EL (cell line): ENCODE data around the gene ZNF516.

Source experiments
- DNase-seq: peaks from one replicate; pipeline ENCODE4 v3.0.0-alpha.2; 2016

Gene ZNF516

DNA sequence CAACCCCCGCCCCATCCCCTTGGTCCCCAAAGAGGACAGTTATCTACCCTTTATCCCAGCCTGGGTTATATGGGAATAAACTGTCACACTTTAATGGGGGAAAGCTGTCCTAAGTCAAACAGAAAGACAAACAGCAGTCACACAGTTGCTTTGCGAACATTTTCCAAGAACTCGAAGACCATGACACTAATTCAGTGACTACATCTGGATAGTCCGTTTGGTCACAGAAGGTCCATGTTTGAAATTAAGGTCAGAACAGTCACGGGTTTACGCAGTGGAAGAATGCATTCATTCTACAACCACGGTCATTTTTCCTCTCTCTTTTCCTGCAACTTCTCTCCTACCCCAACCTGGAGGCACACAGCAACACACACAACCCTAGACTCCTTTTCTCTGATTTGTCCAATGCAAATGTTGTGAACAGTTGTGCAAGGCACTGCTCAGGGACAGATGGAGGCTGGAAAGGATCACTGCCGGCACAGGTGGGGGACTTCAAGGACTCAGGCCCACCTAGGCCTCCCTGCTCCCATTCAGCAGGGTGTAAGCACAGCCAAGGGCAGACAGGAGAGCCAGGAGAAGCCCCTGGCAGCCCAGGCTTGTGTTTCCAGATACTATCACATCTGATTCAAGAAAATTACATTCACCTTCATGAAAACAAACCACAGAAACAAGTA lies 39.9 kb downstream of the ZNF516 start:
- no peak for DNase-seq

DNA sequence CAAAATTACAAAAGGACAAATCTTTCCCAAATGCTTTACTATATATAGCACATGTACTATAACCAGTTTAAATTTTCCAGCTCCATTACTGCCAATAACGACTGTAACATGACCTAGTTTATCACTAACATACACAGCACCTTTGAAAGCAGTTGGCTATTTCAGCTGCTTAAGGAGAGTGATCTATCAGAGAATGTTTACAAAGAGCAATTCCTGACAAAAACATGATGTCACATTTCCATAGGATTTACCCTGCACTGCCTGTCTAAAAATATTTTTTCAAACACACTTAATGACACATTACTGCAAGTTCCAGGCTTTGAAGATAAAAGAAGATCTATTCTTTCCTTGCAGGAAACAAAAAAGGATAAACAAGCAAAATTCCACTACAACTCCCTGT lies 40.6 kb downstream of the ZNF516 start:
- DNase-seq = no peak

DNA sequence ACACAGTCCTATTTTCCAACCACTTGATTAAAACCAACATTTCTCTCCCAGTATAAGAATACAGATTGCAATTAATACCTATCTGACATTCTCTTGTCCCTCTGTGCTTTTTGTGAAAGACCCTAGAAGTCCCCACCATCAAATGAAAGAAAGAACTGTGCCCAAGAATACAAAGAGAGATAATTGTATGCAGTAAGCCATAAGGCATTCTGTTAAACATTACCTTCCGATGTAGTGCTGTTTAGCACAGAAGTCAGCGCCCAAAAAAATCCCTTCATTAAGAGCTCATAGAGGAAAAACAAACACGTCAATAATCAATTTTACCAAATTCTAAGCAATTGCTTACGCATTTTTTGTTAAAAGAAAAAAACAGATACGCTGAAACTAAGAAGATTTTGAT lies 41.1 kb downstream of the ZNF516 start:
- DNase-seq = no peak

DNA sequence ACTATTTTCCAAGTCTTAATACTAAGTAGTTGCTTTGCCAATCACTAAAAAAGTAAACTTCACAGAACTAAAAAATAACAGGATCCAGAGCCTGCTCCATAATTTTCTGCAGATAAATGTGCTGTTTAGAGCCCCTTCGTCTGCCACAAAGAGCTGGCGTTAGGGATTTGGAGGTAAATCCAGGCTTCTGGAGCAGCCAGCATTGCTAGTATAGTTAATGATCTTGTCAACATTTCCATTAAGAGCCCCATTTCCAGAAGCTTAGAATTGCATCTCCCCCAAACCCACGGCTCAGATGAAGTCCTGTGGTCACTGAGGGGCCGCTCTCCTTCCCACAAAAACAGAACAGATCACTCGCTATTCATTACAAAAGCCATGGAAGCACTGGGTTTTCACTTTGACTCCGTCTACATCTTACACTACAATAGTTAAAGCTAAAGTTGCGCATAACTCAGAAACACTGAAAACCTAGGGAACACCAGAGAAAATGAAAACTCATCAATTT lies 41.9 kb downstream of the ZNF516 start:
- DNase-seq = no peak

DNA sequence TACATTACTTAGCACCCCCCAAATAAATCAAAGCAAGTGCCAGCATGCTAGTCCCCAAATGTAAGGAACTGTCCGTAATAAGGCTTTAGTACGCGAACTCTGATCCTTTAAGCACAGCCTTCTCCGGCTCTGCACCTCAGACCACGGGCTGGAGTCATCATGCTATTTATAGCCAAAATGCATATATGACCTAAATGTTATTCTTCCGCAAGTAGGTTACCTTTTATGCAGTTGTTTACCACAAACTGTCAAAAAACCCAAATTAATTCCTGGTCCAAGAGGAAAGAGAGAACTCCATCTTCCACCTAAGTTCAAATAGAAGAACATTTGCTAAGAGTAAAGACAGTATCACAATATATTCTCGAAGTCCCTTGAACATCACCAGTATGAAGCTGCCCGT lies 42.7 kb downstream of the ZNF516 start:
- DNase-seq = peak; percentile 30

DNA sequence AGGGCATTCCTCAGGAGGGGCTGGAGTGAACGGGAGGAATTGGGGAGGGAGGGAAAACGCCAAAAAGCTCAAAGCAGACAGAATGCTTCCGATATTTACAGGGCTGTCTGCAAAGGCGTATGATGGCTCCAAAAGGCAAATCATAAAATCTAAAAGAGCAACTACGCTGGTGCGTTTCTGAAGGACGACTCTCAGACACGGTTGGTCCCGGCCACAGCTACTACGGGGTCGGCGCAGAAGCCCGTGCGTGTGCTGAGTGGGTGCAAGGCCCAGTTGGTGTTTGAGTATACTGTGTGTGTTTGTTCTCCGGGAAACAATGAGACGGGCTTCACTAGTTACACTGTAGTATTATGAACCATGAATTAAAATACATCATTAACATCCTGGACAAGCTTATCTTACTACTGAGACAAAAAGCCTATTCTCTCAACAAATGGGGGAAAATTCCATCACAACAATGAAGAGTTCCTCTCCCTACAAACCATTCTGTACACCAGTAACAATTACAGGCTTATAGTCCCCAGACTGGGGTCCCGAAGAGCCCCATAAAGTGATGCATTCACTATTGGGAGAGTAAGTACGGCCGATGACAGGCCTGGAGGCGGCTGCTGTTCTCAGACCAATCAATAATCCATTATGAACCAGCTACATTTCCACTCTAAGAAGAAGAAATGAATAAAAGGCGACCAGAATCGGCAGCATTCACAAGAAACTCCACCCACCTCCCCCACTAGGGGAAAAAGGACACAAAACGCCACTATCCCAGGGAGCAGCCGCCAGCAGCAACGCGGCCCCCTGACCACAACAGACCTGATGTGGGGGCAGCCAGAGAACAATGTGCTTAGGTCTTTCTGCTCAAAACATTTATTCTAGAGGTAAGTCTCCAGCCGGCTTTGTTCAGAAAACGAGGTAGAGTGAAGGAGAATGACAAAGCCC lies 43.4 kb downstream of the ZNF516 start:
- peak; percentile 51 for DNase-seq

DNA sequence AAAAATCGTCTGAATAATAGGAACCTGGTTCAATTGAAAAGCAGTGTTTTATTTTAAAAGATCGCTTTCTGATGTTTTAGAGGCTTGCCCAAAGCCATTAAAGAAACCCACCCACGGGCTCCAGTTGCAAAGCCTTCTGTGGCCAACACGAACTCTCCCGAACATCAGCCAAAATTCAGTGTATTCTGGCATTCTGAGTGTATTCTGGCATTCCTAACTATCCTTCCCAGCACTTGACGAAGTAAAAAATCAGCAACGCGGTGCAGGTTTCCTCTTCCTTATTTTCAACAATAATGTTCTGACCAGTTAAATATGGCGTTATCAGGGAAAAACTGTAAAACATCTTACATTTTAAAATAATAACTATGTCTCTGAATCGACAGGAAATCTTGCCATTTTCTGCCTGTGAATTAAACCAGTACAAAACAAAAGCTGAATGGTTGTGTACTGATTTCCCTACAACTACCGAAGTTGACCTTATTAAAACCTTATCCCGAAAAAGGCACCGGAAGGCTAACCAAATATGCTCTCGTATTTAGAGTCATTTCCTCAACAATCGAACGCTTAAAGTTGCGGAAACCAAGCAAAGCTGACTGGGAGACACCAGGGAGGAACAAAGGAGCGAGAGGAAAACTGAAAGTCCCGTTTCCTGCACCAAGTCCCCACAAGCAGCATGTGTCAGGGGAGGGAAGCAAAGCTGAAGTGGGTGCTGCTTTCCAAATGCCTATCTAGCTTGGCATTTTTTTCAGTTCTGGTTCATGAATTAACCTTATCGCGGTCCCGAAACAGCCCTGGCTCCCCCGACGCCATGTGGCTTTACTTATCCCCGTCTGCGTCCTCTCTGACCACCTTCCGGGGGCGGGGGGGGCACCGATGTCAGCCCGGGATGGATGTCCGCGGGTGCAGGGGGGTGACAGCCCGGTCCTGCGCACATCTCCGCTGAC lies 44.3 kb downstream of the ZNF516 start:
- DNase-seq = peak; percentile 78

DNA sequence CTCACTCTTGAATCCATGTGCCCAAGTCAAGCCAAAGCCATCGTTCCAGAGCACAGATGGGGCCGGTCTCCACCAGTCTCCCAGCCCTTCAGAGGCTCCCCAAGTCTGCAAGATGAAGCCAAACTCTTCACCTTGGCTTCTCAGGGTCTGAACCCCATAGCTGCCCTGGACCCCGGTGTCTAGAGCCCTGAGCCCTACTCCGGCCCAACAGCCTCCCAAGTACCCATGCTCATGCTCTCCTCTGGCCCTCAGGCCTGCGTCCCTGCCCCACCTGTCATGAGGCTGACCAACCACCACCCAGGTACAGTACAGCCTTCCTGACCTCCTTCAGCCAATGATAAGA lies 46.0 kb downstream of the ZNF516 start:
- DNase-seq = no peak

DNA sequence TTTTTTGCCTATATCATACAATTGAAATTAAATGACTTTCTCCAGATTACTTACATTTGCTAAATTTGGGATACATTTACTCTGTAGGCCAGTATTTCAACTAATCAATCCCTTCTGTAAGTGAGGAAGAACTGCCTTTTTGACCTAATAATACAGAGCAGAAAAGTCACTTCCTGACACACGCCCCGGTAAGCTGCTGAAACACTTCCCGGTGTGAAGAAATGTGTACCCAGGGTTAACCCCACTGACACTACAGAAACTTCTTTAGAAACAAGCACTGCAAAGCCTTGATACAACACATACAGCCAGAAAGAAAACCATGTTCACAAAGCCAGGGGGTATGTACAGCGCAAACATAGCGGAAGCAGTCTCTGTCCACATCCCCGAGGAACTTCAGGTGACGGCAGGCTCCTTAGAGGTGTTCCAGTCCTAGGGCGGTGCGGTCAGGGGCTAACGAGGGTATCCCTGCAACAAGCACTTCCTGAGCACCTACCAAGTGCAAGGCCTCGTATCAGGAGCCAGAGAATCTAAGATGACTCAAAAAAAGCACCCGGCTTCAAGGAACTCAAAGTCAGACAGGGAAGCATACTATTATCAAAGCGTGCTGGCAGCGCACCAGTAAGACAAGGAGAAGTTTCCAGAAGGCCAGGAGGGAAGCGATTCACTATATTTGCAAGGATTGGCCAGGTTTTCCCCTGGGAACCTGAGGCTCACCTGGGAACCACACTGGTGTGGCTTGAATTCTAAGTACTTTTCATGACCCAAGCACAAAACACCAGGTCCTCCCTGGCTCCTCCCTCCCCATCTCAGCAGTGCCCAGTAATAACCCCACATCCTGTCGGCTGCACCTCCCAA lies 46.6 kb downstream of the ZNF516 start:
- no peak for DNase-seq

DNA sequence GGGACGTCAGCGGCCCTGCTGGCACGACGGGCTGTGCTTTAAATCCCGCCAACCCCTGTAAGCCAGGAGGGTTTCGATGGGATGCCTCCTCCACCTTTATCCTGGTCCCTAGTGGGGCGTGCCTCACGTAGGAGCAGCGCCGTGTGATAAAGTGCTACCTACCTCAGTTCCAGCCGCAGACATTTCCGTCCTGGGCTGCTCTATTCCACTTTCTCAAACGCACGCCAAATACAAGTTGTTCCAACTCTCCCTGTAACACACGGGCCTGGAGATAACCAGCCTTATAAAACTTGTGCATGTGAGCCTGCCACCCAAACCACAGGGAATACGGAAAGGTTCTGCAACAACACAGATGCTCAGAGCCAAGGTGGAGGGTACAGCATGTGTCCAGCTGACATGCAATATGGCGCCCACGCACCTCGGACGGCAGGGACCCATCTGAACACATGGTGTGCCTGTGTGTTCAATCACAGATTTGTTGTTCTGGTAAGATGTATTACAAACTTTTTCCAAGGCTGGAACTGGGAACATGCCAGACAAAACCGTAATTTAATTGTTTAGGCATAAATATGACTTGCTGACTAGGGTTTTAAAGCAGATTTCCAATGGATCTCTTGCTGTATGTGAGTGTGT lies 47.7 kb downstream of the ZNF516 start:
- no peak for DNase-seq

DNA sequence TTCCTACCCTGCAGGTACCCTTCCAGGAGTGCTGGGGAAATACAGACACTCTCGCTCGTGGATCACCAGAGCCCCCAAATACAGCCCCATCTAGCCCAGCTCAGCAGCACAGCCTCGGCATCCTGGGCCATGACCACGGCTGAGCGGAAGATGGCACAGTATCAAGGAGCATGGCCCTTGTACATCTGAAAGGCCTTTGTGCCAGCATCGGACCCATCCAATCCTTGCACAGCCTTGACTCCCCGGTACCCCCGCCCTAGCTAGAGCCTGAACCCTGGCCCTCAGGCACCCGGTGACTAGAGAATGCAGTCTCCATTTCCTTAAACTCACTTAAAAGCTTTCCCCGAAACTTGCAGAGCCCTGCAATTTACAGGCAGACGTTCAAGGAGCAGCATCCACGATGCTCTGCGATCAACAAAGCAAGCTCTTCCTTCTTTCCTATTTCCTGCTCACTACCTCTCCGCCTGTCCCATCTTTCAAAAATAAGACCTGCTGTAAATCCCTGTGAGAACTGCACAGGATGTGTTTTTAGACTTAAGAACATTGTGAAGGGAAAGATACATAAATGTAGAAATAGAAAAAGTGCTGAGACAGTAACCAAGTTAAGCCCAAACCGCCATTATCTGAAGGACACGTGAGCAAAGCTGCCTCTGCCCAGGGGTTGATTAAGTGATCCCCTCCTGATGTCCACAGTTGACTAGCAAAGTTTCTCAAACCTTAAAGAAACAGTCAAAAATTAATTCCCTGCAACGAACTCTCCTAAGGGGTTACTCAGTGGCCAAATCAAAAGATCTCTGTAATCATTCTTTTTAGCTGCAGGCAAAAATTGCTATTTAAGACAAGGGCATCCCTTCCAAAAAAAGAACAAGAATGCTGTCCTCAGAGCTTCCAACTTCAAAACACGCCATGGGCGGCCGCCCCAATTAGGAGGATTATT lies 48.5 kb downstream of the ZNF516 start:
- DNase-seq = no peak

DNA sequence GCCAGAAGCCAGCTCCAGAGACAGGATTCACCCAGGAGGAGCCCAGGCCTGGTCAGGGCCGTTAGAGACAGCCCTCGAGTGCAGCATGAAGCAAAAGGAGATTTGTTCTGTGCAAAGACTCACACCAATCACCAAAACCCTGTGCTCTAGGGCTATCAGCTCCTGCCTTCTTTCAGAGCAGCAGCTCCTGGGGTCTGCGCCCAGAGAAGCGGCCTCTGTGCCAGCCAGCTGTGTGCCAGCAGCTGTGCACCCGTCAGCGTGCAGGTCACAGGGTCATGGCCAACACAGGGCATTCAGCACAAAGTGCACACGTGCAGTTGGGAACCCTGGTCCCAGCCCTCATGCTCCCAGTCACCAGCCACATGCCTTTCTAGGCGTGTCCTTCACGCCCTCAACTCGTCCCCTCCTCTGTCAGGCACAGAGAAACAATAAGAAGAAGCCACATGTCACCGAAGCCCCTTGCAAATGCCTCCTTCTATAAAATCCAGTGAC lies 49.3 kb downstream of the ZNF516 start:
- peak; percentile 48 for DNase-seq

DNA sequence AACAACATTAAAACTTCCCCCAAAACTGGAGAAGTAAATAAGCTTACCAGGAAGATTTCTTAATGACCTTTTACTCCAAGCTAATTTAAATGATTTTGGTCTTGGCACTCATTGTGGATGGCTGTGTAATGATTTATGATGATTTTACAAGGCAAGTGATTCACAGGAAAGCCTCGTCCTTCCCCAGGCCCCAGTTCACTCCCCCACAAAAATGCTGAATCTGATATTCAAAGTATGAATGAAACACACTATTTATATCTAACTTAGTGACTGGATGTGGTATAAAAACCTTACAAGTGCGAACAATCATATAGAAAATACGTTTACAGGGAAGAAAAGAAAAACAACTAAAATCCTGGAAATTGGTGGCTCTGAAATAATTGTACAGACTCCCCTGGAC lies 49.8 kb downstream of the ZNF516 start:
- DNase-seq = peak; percentile 86

DNA sequence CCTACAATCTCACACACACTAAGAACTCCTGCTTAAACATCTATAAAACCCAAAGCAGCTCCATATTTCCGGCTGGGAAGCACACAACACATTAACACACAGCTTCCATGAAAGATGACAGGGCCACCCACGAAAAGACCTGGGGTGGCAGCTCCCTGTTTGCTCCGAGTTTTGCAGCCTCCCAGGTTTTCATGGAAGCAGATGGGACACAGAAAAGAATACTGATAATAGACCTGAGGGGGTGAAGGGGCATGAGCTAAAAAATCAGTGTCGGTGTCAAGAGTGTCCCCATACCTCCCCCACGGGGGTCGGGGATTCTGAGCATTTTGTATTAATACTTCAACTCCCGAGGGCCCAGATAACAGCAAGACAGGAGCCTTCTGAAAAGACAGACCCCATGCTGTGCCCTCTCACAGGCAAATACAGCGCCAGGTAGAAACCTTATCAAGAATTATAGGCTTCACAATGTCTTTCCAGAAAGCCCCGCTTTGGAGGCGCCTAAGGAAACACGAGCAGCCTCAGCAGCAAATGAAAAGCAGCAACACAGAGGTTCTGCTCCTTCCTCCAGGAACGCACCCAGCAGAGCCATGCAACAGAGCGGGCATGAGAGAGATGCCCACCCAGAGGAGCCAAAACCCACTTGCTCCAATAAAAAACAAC lies 50.5 kb downstream of the ZNF516 start:
- DNase-seq = no peak

DNA sequence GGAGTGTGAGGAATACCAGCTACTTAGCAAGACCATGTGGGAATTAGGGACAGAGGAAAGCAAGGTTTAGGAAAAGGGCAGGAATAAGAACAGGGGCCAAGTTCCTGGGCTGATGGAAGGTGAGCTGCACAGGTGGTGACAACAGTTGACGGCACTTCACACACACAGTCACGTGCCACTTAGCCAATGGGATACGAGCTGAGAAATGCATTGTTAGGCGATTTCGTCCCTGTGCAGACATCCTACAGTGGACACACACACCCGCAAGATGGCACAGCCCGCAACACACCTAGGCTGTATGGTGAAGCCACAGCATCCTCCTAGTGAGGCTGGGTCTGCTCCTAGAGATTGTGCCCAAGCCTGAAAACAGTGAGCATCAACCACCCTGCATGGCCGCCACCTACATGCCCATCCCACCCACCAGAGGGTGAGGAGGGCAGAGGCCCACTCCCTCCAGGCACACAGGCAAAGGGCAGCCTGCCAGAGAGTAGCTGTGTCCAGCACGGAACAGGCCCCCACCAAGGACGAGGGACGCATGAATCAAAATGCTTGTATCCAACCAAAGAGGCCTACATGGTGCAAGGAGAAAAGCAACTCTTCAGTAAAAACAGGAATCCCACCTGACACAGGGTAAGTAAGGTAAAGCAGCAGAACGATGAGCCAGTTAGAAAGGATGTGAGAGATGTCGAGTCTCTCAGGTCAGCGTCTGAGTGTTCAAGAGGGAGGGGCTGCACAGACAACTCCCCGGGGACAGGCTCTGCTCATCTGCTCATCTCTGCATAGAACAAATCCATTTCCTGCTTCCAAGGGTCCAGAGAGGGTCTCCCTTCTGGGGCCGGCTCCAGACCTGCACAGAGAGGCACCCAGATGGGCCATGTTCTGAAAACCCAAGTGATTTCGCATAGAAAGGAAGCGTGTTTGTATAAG lies 51.3 kb downstream of the ZNF516 start:
- no peak for DNase-seq

DNA sequence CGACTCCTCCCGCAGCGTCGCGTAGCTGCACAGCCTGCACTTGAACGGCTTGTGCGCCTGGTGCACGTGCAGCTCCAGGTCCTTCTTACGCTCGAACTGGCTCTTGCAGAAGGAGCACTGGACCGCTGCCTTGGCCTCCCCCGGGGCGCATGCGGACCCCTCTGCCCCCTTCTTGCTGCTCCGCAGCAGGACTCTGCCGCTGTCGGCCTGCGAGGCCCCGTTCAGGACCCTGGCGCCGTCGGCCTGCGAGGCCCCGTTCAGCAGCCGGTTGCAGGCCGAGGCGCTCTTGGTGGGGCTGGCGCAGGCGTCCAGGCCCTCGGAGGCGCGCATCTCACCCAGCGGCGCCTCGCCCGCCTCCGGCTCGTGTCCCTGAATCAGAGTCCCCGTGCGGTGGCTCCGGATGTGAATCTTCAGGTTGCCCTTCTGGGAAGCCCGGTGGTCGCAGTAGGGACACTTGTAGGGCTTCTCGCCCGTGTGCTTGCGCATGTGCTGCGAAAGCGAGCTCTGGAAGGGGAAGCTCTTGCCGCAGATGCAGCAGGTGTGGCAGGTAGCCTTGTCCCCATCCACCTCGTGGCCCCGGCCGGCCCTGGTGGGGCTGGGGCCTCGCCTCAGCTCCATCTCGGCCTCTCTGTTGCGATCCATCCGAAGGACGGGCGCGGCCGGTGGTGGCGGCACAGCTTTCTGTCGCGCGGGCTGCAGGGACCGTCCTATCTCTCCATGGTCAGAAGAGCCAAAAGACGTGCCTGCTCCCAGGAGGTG lies 52.5 kb downstream of the ZNF516 start:
- DNase-seq = no peak

DNA sequence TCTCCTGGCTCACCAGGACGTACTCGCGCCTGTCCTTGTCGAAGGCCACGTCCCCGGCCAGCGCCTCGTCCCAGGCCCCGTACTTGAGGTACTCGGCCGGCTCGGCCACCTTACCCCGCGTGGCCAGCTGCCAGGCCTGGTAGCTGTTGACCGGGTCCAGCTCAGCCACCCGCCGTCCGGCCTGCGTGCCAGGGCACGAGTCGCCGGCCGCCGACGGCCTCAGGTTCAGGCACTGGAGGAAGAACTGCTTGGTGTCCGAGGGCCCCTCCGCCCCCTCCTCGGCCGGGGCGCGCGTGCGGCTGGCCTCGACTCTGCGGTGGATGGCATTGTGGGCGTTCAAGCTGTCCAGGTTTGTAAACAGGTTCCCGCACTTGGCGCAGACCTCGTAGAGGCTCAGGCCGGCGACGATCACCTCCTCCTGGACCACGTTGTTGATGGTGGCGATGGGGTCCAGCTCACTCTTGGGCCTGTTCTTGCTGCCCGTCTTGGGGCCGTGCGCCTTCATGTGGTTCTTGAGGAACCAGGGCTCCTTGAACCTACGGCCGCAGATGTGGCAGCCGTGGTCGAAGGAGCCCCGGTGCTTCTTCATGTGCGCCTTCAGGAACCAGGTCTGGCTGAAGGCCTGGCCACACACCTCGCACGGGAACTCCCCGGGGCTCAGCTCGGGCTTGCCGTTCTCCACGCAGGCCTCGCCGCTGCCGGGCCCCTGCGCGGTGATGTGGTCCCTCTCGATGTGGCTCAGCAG lies 53.2 kb downstream of the ZNF516 start:
- no peak for DNase-seq
